ENCODE results near the gene SHLD2.
"Not testable (repeated sequence)": the region's sequence is repeated elsewhere in the genome, so short reads cannot be mapped to it uniquely, and the experiment has no call there.

DNA sequence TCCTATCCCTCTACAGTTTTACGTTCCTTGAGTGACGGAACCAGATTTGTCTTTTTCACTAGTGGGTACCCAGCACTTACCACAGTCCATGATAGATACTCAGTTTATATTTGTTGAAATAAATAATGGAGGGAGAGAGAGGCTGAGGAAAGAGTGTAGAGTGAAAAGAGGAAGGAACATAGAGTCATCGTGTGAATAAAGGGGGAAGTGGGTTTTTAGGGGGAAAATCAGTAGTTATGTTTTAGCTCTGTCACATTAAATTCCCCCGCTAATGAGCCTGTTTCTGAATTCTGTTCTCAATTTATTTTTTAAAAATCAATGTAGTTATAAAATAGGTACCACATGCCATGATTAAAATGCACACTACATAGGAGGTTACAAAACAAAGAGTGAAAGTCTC, 91.0 kb downstream of the SHLD2 start:
- TF ChIP-seq, protein P1, sequence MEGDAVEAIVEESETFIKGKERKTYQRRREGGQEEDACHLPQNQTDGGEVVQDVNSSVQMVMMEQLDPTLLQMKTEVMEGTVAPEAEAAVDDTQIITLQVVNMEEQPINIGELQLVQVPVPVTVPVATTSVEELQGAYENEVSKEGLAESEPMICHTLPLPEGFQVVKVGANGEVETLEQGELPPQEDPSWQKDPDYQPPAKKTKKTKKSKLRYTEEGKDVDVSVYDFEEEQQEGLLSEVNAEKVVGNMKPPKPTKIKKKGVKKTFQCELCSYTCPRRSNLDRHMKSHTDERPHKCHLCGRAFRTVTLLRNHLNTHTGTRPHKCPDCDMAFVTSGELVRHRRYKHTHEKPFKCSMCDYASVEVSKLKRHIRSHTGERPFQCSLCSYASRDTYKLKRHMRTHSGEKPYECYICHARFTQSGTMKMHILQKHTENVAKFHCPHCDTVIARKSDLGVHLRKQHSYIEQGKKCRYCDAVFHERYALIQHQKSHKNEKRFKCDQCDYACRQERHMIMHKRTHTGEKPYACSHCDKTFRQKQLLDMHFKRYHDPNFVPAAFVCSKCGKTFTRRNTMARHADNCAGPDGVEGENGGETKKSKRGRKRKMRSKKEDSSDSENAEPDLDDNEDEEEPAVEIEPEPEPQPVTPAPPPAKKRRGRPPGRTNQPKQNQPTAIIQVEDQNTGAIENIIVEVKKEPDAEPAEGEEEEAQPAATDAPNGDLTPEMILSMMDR (conservative IDR thresholded peaks at IDR 0.05; ENCODE audit: low read length) = not testable (repeated sequence)
- not testable (repeated sequence) for TF ChIP-seq EZH2phosphoT487 (IDR thresholded peaks at IDR 0.05; ENCODE audit: borderline replicate concordance, low read depth, low read length)

Data from OCI-LY7 (cell line).